Activated T-cell treated with anti-CD3 and anti-CD28 coated beads, Interleukin-2, amount 50 U/mL, for 4 hours (primary cell): ENCODE measurements around the gene TRIM4. TPM values are rescaled to one million over a fixed set of nuclear protein-coding genes. Genes with fewer than 3 reads are reported as not detected.
A peak's percentile ranks its signal among the peaks of the same experiment; 100 is the strongest.

Experiments used
- ATAC-seq, 2 donors: fragments of 200-7000 bp; cut with Tn5 transposase; one replicate each; pipeline ENCODE4 v1.10.0; 2021
- DNase-seq: peaks from one replicate; pipeline ENCODE4 v3.0.0-alpha.2; 2020
- H3K27me3 Mint-ChIP-seq: one replicate; pipeline ENCODE4 v1.8.0; 2021; ENCODE audit warnings: low read depth, mixed read lengths
- H3K36me3 Mint-ChIP-seq: one replicate; pipeline ENCODE4 v1.8.0; 2022; ENCODE audit warnings: mixed read lengths; ENCODE audit not compliant: insufficient read depth
- H3K4me1 Mint-ChIP-seq: one replicate; pipeline ENCODE4 v1.8.0; 2021; ENCODE audit warnings: low read depth, mixed read lengths
- H3K4me3 Mint-ChIP-seq: one replicate; pipeline ENCODE4 v1.8.0; 2021; ENCODE audit warnings: mild to moderate bottlenecking, moderate library complexity, mixed read lengths
- H3K9me3 Mint-ChIP-seq: one replicate; pipeline ENCODE4 v1.8.0; 2021; ENCODE audit warnings: mixed read lengths
- total RNA-seq, 3 donors: library from RNA; stranded (reverse); gene quantifications; one replicate each; pipeline ENCODE4 v1.2.1, GENCODE V29; 2021

Gene TRIM4
- total RNA-seq, 3 donors from 2014 or later, result 23.6 to 25.5 (median 23.8) TPM

DNA sequence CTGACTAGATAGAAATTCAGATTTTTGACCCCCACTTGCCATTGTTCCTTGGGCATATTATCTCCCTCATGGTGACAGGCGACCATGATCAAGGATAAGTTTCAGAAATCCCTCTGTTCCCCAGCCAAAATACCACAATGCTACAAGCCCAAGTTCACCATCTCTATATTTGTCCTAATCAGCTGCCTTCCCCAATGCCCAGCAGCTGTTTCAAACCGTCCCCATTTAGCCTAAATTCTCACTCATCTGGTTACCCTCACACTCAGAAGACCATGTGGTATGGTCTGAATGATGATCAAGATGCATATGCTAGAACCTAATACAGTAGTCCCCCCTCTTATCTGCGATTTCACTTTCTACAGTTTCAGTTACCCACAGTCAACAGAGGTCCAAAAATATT is 11.0 kb upstream of the TRIM4 start:
- no peak for DNase-seq
- no peaks in the 10 kb centered on the region for H3K9me3 Mint-ChIP-seq

DNA sequence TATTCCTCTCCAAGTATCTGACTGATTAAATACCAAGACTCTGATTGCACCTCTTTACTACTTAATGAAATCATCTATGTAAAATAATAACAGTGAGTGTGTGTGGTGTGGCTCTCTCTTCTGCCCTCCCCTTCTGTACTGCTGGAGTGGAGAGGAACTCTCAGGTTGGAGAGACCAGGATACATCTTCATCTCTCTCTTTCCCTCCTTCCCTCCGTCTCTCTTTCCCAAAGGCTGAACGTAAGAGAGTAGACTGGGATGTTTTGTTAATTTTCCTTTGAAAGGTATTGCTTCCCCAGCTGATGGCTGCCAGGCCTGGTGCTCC is 10.4 kb upstream of the TRIM4 start:
- peak; percentile 39 to 62 for ATAC-seq
- Mint-ChIP-seq H3K36me3 (no peaks in the 10 kb centered on the region), H3K4me1 (peaks cover 23% of the 10 kb centered on the region)

More for the DNA sequence above, 11.0 kb upstream of the TRIM4 start:
- Mint-ChIP-seq H3K27me3 (peaks cover 25% of the 10 kb centered on the region), H3K36me3 (no peaks in the 10 kb centered on the region), H3K4me1 (peaks cover 28% of the 10 kb centered on the region), H3K4me3 (no peak overlapping the region)
- no peak for ATAC-seq

GRCh38 chr7:99928994-99929729 is 9.8 kb upstream of the TRIM4 start, which contains the start of gene GJC3:
GJC3 (minus strand) TSS chr7:99929620; CDS start chr7:99929620, 0 bp downstream.
- no peaks in the 10 kb centered on the region for H3K9me3 Mint-ChIP-seq

More for the DNA sequence above, 10.4 kb upstream of the TRIM4 start:
- Mint-ChIP-seq H3K27me3 (peaks cover 23% of the 10 kb centered on the region), H3K4me3 (peak overlapping the region; percentile 72), H3K9me3 (no peaks in the 10 kb centered on the region)
- no peak for DNase-seq

GRCh38 chr7:99928188-99928587 is 8.9 kb upstream of the TRIM4 start:
- Mint-ChIP-seq H3K4me1 (peaks cover 23% of the 10 kb centered on the region), H3K27me3 (peaks cover 23% of the 10 kb centered on the region), H3K36me3 (no peaks in the 10 kb centered on the region), H3K4me3 (peak overlapping the region; percentile 48), H3K9me3 (no peaks in the 10 kb centered on the region)
- no peak for ATAC-seq
- no peak for DNase-seq

More at GRCh38 chr7:99928994-99929729, 9.8 kb upstream of the TRIM4 start, which contains the start of gene GJC3:
- no peak for DNase-seq
- Mint-ChIP-seq H3K4me3 (peak within 1 kb of the TSS; percentile 72), H3K4me1 (peaks cover 23% of the 10 kb centered on the region), H3K27me3 (peaks cover 23% of the 10 kb centered on the region), H3K36me3 (no peaks in the 10 kb centered on the region)
- ATAC-seq, result peak; percentile 86 to 89

- Mint-ChIP-seq H3K9me3 (no peaks in the 10 kb centered on the region), H3K27me3 (peaks cover 23% of the 10 kb centered on the region), H3K36me3 (no peaks in the 10 kb centered on the region), H3K4me1 (peaks cover 23% of the 10 kb centered on the region), H3K4me3 (no peak overlapping the region)
- DNase-seq, result no peak
- ATAC-seq, result no peak
Measured at GRCh38 chr7:99927536-99927935, 8.2 kb upstream of the TRIM4 start.

DNA sequence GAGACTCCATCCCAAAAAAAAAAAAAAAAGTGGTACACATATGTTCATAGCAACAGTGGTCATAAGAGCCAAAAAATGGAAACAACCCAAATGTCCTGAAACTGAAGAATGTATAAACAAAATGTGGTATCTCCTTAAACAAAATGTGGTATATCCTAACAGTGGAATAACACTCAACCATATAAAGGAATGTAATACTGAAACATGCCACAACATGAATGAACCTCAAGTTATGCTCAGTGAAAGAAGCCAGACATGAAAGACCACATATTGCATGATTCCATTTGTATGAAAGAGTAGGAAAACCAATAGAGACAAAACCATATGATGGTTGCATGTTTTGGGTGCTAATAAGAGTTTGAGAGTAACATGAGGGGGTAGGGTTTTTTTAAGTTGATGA is 7.0 kb upstream of the TRIM4 start:
- ATAC-seq (no peak), DNase-seq (no peak)
- H3K36me3 Mint-ChIP-seq, result no peaks in the 10 kb centered on the region
- H3K4me1 Mint-ChIP-seq, result peaks cover 23% of the 10 kb centered on the region
- no peak overlapping the region for H3K4me3 Mint-ChIP-seq
- H3K9me3 Mint-ChIP-seq, result no peaks in the 10 kb centered on the region
- peaks cover 23% of the 10 kb centered on the region for H3K27me3 Mint-ChIP-seq

DNA sequence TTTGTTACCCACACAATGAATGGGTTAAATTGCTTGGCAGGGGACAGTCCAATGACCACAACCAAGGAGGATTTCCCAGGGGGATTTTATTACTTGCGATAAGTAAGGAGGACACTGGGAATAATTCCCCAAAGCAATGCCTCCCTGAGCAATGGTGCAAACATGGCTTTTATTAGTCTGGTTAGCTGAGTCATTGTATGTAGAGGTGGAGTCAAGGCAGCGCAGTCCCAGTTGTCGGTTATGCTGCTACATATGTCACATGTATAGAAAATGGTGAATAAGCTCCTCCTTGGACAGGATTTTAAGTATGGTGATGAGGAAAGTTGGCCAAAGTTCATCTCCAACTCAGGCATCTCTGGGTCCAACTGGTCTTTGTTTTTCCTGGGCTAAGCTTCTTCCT is 3.9 kb upstream of the TRIM4 start:
- H3K4me3 Mint-ChIP-seq, result no peak overlapping the region
- ATAC-seq (no peak), DNase-seq (no peak)
- H3K27me3 Mint-ChIP-seq, result peaks cover 14% of the 10 kb centered on the region
- H3K36me3 Mint-ChIP-seq, result peaks cover 4% of the 10 kb centered on the region
- no peaks in the 10 kb centered on the region for H3K9me3 Mint-ChIP-seq
- peaks cover 15% of the 10 kb centered on the region for H3K4me1 Mint-ChIP-seq

GRCh38 chr7:99920149-99920548 is 819 bp upstream of the TRIM4 start:
- no peak for ATAC-seq
- Mint-ChIP-seq H3K36me3 (peaks cover 16% of the 10 kb centered on the region), H3K4me1 (peaks cover 42% of the 10 kb centered on the region), H3K4me3 (peak overlapping the region; percentile 95), H3K27me3 (no peaks in the 10 kb centered on the region), H3K9me3 (no peaks in the 10 kb centered on the region)
- DNase-seq, result no peak

DNA sequence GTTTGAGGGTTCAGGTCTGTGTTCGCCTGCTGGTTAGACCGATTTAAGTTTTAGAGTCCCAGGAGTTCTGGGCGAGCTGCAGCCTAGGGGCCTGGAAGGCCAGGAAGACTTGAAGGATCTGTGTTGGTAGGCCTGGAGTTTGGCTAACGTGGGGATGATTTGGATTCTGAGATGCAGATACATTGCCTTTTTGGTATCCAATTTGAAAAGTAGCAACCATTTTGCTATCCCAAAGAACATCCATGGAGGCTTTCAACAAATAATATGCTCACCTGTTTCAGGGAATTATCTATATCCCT is 433 bp upstream of the TRIM4 start:
- Mint-ChIP-seq H3K9me3 (no peaks in the 10 kb centered on the region), H3K4me3 (peak overlapping the region; percentile 95), H3K27me3 (no peaks in the 10 kb centered on the region), H3K36me3 (peaks cover 16% of the 10 kb centered on the region), H3K4me1 (peaks cover 44% of the 10 kb centered on the region)
- ATAC-seq (no peak), DNase-seq (no peak)

DNA sequence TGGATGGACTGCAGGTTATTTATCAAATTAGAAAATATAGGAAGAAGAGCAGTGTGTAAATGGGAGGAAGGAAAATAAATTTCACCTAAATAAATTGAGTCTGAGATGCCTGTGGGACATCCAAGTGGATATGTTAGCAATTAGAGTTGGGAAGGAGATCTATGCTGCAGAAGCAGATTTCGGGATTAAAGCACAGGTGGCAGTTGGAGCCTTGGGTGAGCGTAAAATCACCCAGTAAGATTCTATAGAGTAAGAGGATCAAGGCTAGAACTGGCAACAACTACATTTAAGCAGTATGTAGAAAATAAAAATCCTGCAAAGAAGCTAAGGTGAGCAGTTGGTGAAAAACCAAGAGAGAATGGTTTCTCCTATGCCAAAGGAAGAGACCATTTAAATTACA is 8.4 kb downstream of the TRIM4 start:
- Mint-ChIP-seq H3K36me3 (peaks cover 31% of the 10 kb centered on the region), H3K4me3 (no peak overlapping the region), H3K9me3 (no peaks in the 10 kb centered on the region), H3K27me3 (no peaks in the 10 kb centered on the region), H3K4me1 (peaks cover 48% of the 10 kb centered on the region)
- no peak for DNase-seq
- no peak for ATAC-seq

DNA sequence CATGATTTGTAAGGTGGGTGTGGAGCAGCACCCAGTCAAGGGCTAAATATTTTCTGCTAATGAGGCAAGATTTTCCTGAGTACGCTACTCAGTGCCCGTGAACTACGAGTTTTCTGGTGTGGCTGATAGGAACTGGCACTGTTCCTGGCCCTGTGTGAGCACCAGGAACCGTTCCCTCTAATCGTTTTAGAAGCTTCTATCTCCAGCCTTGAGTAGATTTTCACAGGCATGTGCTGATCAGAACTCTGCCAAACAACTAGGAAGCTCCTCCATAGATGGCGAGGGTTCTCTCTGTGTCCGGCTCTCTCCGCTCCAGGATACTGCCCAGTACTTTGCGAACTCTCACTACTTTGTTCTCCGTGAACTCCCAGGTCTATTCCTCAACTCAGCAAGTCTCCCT is 17.7 kb downstream of the TRIM4 start:
- DNase-seq (no peak), ATAC-seq (no peak)
- Mint-ChIP-seq H3K9me3 (no peaks in the 10 kb centered on the region), H3K27me3 (no peaks in the 10 kb centered on the region), H3K36me3 (peaks cover 52% of the 10 kb centered on the region), H3K4me3 (no peak overlapping the region), H3K4me1 (peaks cover 4% of the 10 kb centered on the region)

GRCh38 chr7:99899830-99900519 is 19.4 kb downstream of the TRIM4 start:
- H3K4me3 Mint-ChIP-seq, result no peak overlapping the region
- H3K9me3 Mint-ChIP-seq, result no peaks in the 10 kb centered on the region
- H3K4me1 Mint-ChIP-seq, result peaks cover 4% of the 10 kb centered on the region
- H3K36me3 Mint-ChIP-seq, result peaks cover 47% of the 10 kb centered on the region
- H3K27me3 Mint-ChIP-seq, result no peaks in the 10 kb centered on the region
- no peak for DNase-seq
- no peak for ATAC-seq

DNA sequence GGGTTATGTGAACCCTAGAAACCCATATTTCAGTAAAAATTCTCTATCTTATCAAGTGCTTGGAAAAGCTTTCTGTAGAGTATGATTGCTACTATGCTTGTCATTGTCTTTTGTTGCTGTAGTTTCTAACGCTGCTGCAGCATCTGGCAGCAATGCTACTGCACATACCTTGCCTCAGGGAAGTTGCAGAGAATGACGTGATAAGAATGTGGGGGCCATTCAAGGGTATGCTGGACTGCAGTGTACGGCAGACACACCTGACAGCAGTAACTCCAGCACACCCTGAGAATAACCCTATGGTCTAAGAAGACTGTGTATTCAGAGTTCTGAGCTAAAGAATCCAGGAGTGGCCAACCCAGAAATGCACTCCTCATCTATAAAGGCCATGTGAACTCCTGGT is 20.5 kb downstream of the TRIM4 start:
- ATAC-seq, result no peak
- Mint-ChIP-seq H3K4me1 (peaks cover 4% of the 10 kb centered on the region), H3K4me3 (no peak overlapping the region), H3K9me3 (no peaks in the 10 kb centered on the region), H3K36me3 (peaks cover 44% of the 10 kb centered on the region), H3K27me3 (no peaks in the 10 kb centered on the region)
- no peak for DNase-seq

DNA sequence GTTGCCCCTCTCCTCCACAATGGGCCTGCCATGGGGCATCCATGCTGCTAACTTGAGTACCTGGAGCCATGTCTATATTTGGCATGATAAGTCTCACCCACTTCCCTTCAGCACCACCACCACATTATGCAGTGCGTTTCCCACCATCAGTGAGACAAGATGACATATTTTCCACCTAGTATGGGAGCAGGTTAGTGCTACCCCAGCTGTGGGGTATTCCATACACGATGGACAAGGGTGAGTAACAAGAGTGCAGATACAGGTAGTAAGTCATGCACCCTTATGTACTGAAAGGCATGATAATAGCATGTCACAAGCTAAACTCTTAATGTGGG is 21.3 kb downstream of the TRIM4 start:
- no peak for ATAC-seq
- no peak for DNase-seq
- no peaks in the 10 kb centered on the region for H3K9me3 Mint-ChIP-seq
- H3K36me3 Mint-ChIP-seq, result peaks cover 37% of the 10 kb centered on the region
- H3K27me3 Mint-ChIP-seq, result no peaks in the 10 kb centered on the region
- H3K4me3 Mint-ChIP-seq, result no peak overlapping the region
- peaks cover 4% of the 10 kb centered on the region for H3K4me1 Mint-ChIP-seq

DNA sequence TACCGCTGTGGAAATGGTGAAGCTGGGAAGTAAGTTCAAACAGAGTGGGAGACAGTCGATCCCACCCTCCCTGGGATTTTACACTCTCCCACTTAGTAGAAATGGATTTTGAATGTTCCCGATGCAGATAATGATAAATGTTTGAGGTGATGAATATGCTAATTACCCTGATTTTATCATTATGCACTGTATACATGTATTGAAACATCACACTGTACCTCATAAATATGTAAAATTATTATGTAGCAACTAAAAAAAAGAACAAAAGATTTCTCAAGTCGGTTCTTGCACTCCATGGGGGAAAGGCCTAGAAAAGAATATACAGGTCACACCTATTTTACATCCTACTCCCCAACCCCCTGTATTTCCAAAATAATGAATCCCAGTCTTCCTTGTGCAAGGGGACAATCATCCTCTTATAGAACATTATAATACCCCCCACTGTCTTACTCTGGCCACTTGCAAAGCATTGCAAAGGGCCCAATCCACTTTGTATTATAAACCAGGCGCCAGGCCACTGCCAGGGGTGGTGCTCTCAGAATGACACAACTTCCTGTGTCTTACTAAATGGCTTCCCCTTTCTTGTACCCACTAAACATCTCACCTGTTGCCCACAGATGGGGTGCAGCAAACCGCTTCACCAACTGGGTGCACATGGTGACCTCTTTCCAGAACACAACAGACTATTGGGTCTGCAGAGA is 21.9 kb downstream of the TRIM4 start:
- DNase-seq (no peak), ATAC-seq (no peak)
- peaks cover 37% of the 10 kb centered on the region for H3K36me3 Mint-ChIP-seq
- peaks cover 4% of the 10 kb centered on the region for H3K4me1 Mint-ChIP-seq
- H3K27me3 Mint-ChIP-seq, result no peaks in the 10 kb centered on the region
- no peaks in the 10 kb centered on the region for H3K9me3 Mint-ChIP-seq
- H3K4me3 Mint-ChIP-seq, result no peak overlapping the region
